CD8-positive, alpha-beta memory T cell (primary cell): ENCODE results near the gene PAOX. TPM values are rescaled to one million over a fixed set of nuclear protein-coding genes. Genes with fewer than 3 reads are reported as not detected.

ENCODE experiments used
- CTCF ChIA-PET: fragments of 350-600 bp; sonication (Branson Sonifier 250); formaldehyde crosslinking; loops from one replicate; lab custom pipeline; 2021; ENCODE audit warnings: antibody characterized with exemption; lab: Charles Lee
- POLR2A ChIA-PET: fragments of 350-600 bp; sonication (Branson Sonifier 250); formaldehyde crosslinking; loops from one replicate; lab custom pipeline; 2021; ENCODE audit warnings: antibody characterized with exemption; lab: Charles Lee
- DNase-seq, 5 donors: peaks; one replicate each; pipeline versions ENCODE4 v3.0.0 to v3.0.0-alpha.2; 2020 to 2022; ENCODE audit warnings: mixed read lengths in 1 of 5
- H3K27ac ChIP-seq: one replicate; pipeline ENCODE4 v1.7.0; 2013; ENCODE audit warnings: low read depth, mild to moderate bottlenecking, low read length, moderate library complexity
- H3K27me3 ChIP-seq: 2 replicates; pipeline ENCODE4 v1.7.0; 2013; ENCODE audit warnings: low read length, mild to moderate bottlenecking; ENCODE audit not compliant: insufficient read depth, poor library complexity, severe bottlenecking
- H3K36me3 ChIP-seq: 2 replicates; pipeline ENCODE4 v1.7.0; 2013; ENCODE audit warnings: mild to moderate bottlenecking, low read length, moderate library complexity; ENCODE audit not compliant: insufficient read depth
- H3K4me1 ChIP-seq: 2 replicates; pipeline ENCODE4 v1.7.0; 2013; ENCODE audit warnings: mild to moderate bottlenecking, low read length, moderate library complexity; ENCODE audit not compliant: insufficient read depth
- H3K4me3 ChIP-seq: 2 replicates; pipeline ENCODE4 v1.7.0; 2013; ENCODE audit warnings: mild to moderate bottlenecking, low read length
- H3K9me3 ChIP-seq: 2 replicates; pipeline ENCODE4 v1.7.0; 2013; ENCODE audit warnings: mild to moderate bottlenecking, low read length
- H3K27ac Mint-ChIP-seq, 8 donors: one replicate each; pipeline ENCODE4 v1.8.0; 2020 to 2021; ENCODE audit warnings: mixed read lengths in 8 of 8, mild to moderate bottlenecking in 6 of 8, inconsistent platforms in 3 of 8, moderate library complexity in 3 of 8
- H3K27me3 Mint-ChIP-seq, 2 donors: one replicate each; pipeline ENCODE4 v1.8.0; 2020 to 2021; ENCODE audit warnings: mixed read lengths in 2 of 2, mild to moderate bottlenecking in 1 of 2, moderate library complexity in 1 of 2
- H3K36me3 Mint-ChIP-seq, 3 donors: one replicate each; pipeline ENCODE4 v1.8.0; 2020 to 2021; ENCODE audit warnings: mixed read lengths in 3 of 3, inconsistent platforms in 1 of 3, mild to moderate bottlenecking in 1 of 3
- H3K4me1 Mint-ChIP-seq, 3 donors: one replicate each; pipeline ENCODE4 v1.8.0; 2020 to 2021; ENCODE audit warnings: mixed read lengths in 3 of 3, inconsistent platforms in 1 of 3, mild to moderate bottlenecking in 1 of 3
- H3K4me3 Mint-ChIP-seq, 7 donors: one replicate each; pipeline ENCODE4 v1.8.0; 2020 to 2021; ENCODE audit warnings: mixed read lengths in 7 of 7, mild to moderate bottlenecking in 6 of 7, moderate library complexity in 4 of 7, inconsistent platforms in 2 of 7
- H3K9me3 Mint-ChIP-seq, 5 donors: one replicate each; pipeline ENCODE4 v1.8.0; 2020 to 2022; ENCODE audit warnings: mixed read lengths in 5 of 5, mild to moderate bottlenecking in 3 of 5, moderate library complexity in 2 of 5, inconsistent platforms in 1 of 5
- polyA plus RNA-seq: library from polyadenylated mRNA; unstranded; fragments of 300-500 nt; fragmentation: Illumina TruSeq; gene quantifications from one replicate; pipeline ENCODE4 v1.2.3, GENCODE V29; 2021
- total RNA-seq, 2 experiments: library from RNA; stranded (reverse); gene quantifications; one replicate each; pipeline ENCODE4 v1.2.3, GENCODE V29; 2021

The PAOX gene
- total and polyA plus RNA-seq, 3 experiments from 2014 or later = 6.4 to 16.8 (median 6.7) TPM

- Histone ChIP-seq H3K4me3 (no peak overlapping the region), H3K27me3 (no peaks in the 10 kb centered on the region), H3K4me1 (peaks cover 51% of the 10 kb centered on the region), H3K36me3 (peaks cover 8% of the 10 kb centered on the region), H3K27ac (peak overlapping the region; percentile 16), H3K9me3 (no peaks in the 10 kb centered on the region)
- CTCF ChIA-PET = interaction anchor here (0.9 kb wide), 1 partner anchor 25 kb away, joined by 3 read pairs; no protein-coding TSS in a partner anchor
- H3K4me1 Mint-ChIP-seq = peaks cover 48 to 65% (median 61%) of the 10 kb centered on the region in 3 donors
- no peaks in the 10 kb centered on the region for H3K9me3 Mint-ChIP-seq
- peak overlapping the region in 7 of 8 donors; percentile 68 to 97 (median 84) for H3K27ac Mint-ChIP-seq
- H3K4me3 Mint-ChIP-seq = peak overlapping the region in 2 of 7 donors; percentile 83 to 91
- H3K27me3 Mint-ChIP-seq = no peaks in the 10 kb centered on the region
- POLR2A ChIA-PET = no interaction called here
- H3K36me3 Mint-ChIP-seq = peaks cover 0 to 20% (median under 1%) of the 10 kb centered on the region in 3 donors
- DNase-seq = no peak
Measured at GRCh38 chr10:133391761-133392518, 12.9 kb downstream of the PAOX start.

- Mint-ChIP-seq H3K27me3 (no peaks in the 10 kb centered on the region), H3K27ac (peak overlapping the region in 7 of 8 donors; percentile 45 to 93 (median 68)), H3K9me3 (no peaks in the 10 kb centered on the region), H3K4me3 (peak overlapping the region; percentile 76 to 94 (median 89)), H3K4me1 (peaks cover 46 to 65% (median 65%) of the 10 kb centered on the region in 3 donors), H3K36me3 (peaks cover 0 to 35% (median 5%) of the 10 kb centered on the region in 3 donors)
- Histone ChIP-seq H3K4me1 (peaks cover 46% of the 10 kb centered on the region), H3K9me3 (no peaks in the 10 kb centered on the region), H3K36me3 (peaks cover 8% of the 10 kb centered on the region), H3K27me3 (no peaks in the 10 kb centered on the region), H3K4me3 (peak overlapping the region; percentile 74), H3K27ac (no peak overlapping the region)
- no peak for DNase-seq
- ChIA-PET POLR2A (interaction anchor here (1.1 kb wide), 1 partner anchor 48 kb away, joined by 3 read pairs; no protein-coding TSS in a partner anchor), CTCF (interaction anchor here (3.0 kb wide), 1 partner anchor 64 kb away, joined by 8 read pairs; no protein-coding TSS in a partner anchor)
Measured at GRCh38 chr10:133393401-133394063, 14.5 kb downstream of the PAOX start.

- Histone ChIP-seq H3K9me3 (no peaks in the 10 kb centered on the region), H3K27ac (peak within 1 kb of the TSS; percentile 73), H3K36me3 (peaks cover 8% of the 10 kb centered on the region), H3K27me3 (no peaks in the 10 kb centered on the region), H3K4me3 (peak within 1 kb of the TSS; percentile 74), H3K4me1 (peaks cover 43% of the 10 kb centered on the region)
- Mint-ChIP-seq H3K9me3 (no peaks in the 10 kb centered on the region), H3K27ac (peak within 1 kb of the TSS; percentile 68 to 96 (median 90)), H3K36me3 (peaks cover 0 to 40% (median 5%) of the 10 kb centered on the region in 3 donors), H3K4me1 (peaks cover 40 to 61% (median 59%) of the 10 kb centered on the region in 3 donors), H3K4me3 (peak within 1 kb of the TSS; percentile 86 to 94 (median 90)), H3K27me3 (no peaks in the 10 kb centered on the region)
- peak; percentile 88 to 93 (median 92) for DNase-seq
- ChIA-PET CTCF (interaction anchor here (3.0 kb wide), 1 partner anchor 65 kb away, joined by 8 read pairs; no protein-coding TSS in a partner anchor), POLR2A (no interaction called here)
Measured at GRCh38 chr10:133394064-133394663, 15.1 kb downstream of the PAOX start, which contains the start of gene MTG1. Gene MTG1, plus strand, starts transcription at chr10:133394157. Its CDS starts 64 bp downstream, at chr10:133394221.

- DNase-seq = no peak
- no peaks in the 10 kb centered on the region for H3K27me3 Mint-ChIP-seq
- peak overlapping the region; percentile 74 for H3K4me3 ChIP-seq
- POLR2A ChIA-PET = no interaction called here
- H3K9me3 Mint-ChIP-seq = no peaks in the 10 kb centered on the region
- H3K4me3 Mint-ChIP-seq = peak overlapping the region; percentile 86 to 94 (median 90)
- H3K9me3 ChIP-seq = no peaks in the 10 kb centered on the region
- H3K36me3 Mint-ChIP-seq = peaks cover 0 to 46% (median 5%) of the 10 kb centered on the region in 3 donors
- peaks cover 39 to 58% (median 56%) of the 10 kb centered on the region in 3 donors for H3K4me1 Mint-ChIP-seq
- H3K27ac Mint-ChIP-seq = peak overlapping the region; percentile 68 to 96 (median 90)
- H3K4me1 ChIP-seq = peaks cover 39% of the 10 kb centered on the region
- CTCF ChIA-PET = interaction anchor here (3.0 kb wide), 1 partner anchor 65 kb away, joined by 8 read pairs; no protein-coding TSS in a partner anchor
- H3K27me3 ChIP-seq = no peaks in the 10 kb centered on the region
- H3K36me3 ChIP-seq = peaks cover 8% of the 10 kb centered on the region
- H3K27ac ChIP-seq = peak overlapping the region; percentile 73
Measured at GRCh38 chr10:133394801-133395221, 15.7 kb downstream of the PAOX start.

GRCh38 chr10:133396035-133396624 is 17.1 kb downstream of the PAOX start:
- H3K9me3 ChIP-seq = no peaks in the 10 kb centered on the region
- POLR2A ChIA-PET = no interaction called here
- H3K4me1 ChIP-seq = peaks cover 27% of the 10 kb centered on the region
- Mint-ChIP-seq H3K36me3 (peaks cover 0 to 52% (median 5%) of the 10 kb centered on the region in 3 donors), H3K27me3 (no peaks in the 10 kb centered on the region), H3K4me1 (peaks cover 33 to 56% (median 53%) of the 10 kb centered on the region in 3 donors), H3K4me3 (peak overlapping the region in 3 of 7 donors; percentile 72 to 90 (median 86)), H3K27ac (peak overlapping the region in 4 of 8 donors; percentile 47 to 78 (median 62)), H3K9me3 (no peaks in the 10 kb centered on the region)
- no peak overlapping the region for H3K4me3 ChIP-seq
- DNase-seq = no peak
- no peak overlapping the region for H3K27ac ChIP-seq
- CTCF ChIA-PET = no interaction called here
- H3K36me3 ChIP-seq = peaks cover 8% of the 10 kb centered on the region
- no peaks in the 10 kb centered on the region for H3K27me3 ChIP-seq

GRCh38 chr10:133397938-133398337 is 18.9 kb downstream of the PAOX start:
- Mint-ChIP-seq H3K9me3 (no peaks in the 10 kb centered on the region), H3K36me3 (peaks cover 4 to 70% (median 8%) of the 10 kb centered on the region in 3 donors), H3K27me3 (no peaks in the 10 kb centered on the region), H3K27ac (peak overlapping the region in 1 of 8 donors; percentile 39), H3K4me3 (peak overlapping the region in 1 of 7 donors; percentile 37), H3K4me1 (peaks cover 28 to 52% (median 50%) of the 10 kb centered on the region in 3 donors)
- peaks cover 8% of the 10 kb centered on the region for H3K36me3 ChIP-seq
- H3K27ac ChIP-seq = no peak overlapping the region
- no peaks in the 10 kb centered on the region for H3K27me3 ChIP-seq
- no peak overlapping the region for H3K4me3 ChIP-seq
- CTCF ChIA-PET = no interaction called here
- H3K4me1 ChIP-seq = peaks cover 20% of the 10 kb centered on the region
- H3K9me3 ChIP-seq = no peaks in the 10 kb centered on the region
- no peak for DNase-seq
- POLR2A ChIA-PET = no interaction called here

- peak overlapping the region in 1 of 8 donors; percentile 61 for H3K27ac Mint-ChIP-seq
- CTCF ChIA-PET = no interaction called here
- POLR2A ChIA-PET = no interaction called here
- no peaks in the 10 kb centered on the region for H3K27me3 ChIP-seq
- DNase-seq = no peak
- H3K27me3 Mint-ChIP-seq = no peaks in the 10 kb centered on the region
- H3K4me3 Mint-ChIP-seq = no peak overlapping the region
- no peak overlapping the region for H3K4me3 ChIP-seq
- peaks cover 33 to 55% (median 45%) of the 10 kb centered on the region in 3 donors for H3K4me1 Mint-ChIP-seq
- H3K9me3 Mint-ChIP-seq = no peaks in the 10 kb centered on the region
- peaks cover 8% of the 10 kb centered on the region for H3K36me3 ChIP-seq
- peaks cover 13% of the 10 kb centered on the region for H3K4me1 ChIP-seq
- no peak overlapping the region for H3K27ac ChIP-seq
- peaks cover 10 to 77% (median 13%) of the 10 kb centered on the region in 3 donors for H3K36me3 Mint-ChIP-seq
- no peaks in the 10 kb centered on the region for H3K9me3 ChIP-seq
Measured at GRCh38 chr10:133399123-133399601, 20.1 kb downstream of the PAOX start.
